ENCODE measurements around the gene PRR16.

The PRR16 gene

DNA sequence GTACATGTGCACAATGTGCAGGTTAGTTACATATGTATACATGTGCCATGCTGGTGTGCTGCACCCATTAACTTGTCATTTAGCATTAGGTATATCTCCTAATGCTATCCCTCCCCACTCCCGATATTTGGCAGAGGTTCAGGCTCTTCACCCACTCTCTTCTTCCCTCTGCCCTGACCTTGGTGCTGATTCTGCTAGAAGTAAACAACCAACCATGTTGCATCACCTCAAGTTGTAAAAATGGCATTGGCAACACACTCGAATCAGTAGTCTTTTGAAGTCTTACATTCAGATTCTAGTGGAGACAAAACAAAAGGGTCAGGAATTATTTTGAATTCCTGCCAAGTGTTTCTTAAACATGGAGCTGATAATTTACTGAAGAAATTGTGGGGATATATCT lies 40.0 kb downstream of the PRR16 start:
- H3K27me3 ChIP-seq (ENCODE audit: insufficient read depth, poor library complexity, severe bottlenecking) = no peaks in the 10 kb centered on the region
- no peaks in the 10 kb centered on the region for H3K9me3 ChIP-seq (ENCODE audit: severe bottlenecking)
- H3K36me3 ChIP-seq (ENCODE audit: low read depth) = no peaks in the 10 kb centered on the region
- no peak overlapping the region for H3K4me3 ChIP-seq (ENCODE audit: severe bottlenecking)
- DNase-seq (ENCODE audit: low spot score) = no peak
- no peak overlapping the region for H3K27ac ChIP-seq (ENCODE audit: poor library complexity, severe bottlenecking)
- TF ChIP-seq, protein P1, sequence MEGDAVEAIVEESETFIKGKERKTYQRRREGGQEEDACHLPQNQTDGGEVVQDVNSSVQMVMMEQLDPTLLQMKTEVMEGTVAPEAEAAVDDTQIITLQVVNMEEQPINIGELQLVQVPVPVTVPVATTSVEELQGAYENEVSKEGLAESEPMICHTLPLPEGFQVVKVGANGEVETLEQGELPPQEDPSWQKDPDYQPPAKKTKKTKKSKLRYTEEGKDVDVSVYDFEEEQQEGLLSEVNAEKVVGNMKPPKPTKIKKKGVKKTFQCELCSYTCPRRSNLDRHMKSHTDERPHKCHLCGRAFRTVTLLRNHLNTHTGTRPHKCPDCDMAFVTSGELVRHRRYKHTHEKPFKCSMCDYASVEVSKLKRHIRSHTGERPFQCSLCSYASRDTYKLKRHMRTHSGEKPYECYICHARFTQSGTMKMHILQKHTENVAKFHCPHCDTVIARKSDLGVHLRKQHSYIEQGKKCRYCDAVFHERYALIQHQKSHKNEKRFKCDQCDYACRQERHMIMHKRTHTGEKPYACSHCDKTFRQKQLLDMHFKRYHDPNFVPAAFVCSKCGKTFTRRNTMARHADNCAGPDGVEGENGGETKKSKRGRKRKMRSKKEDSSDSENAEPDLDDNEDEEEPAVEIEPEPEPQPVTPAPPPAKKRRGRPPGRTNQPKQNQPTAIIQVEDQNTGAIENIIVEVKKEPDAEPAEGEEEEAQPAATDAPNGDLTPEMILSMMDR (IDR thresholded peaks at IDR 0.05; ENCODE audit: poor library complexity, severe bottlenecking) = no peak
- H3K4me1 ChIP-seq (ENCODE audit: insufficient read depth, poor library complexity, severe bottlenecking) = no peaks in the 10 kb centered on the region
- no peak for ATAC-seq (ENCODE audit: low read depth)

DNA sequence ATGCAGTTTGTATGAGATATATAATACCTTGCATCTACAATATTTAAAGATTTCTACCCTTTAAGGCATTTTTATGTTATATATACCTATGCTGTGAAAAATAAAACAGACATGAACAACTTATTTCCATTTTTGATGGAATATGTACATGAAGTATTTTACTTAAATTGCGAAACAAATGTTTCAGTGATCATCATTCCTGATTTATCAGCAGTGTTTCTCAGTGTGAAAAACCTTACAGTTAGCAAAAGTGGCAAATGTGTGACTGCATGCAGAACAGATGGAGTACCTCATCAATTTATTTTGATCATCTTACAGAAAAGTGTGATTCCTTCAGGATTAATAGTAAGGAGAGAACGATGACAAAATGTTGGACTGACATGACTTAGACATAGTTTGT lies 43.1 kb downstream of the PRR16 start:
- no peak for ATAC-seq (ENCODE audit: low read depth)
- Histone ChIP-seq H3K4me3 (ENCODE audit: severe bottlenecking) (no peak overlapping the region), H3K36me3 (ENCODE audit: low read depth) (no peaks in the 10 kb centered on the region), H3K27ac (ENCODE audit: poor library complexity, severe bottlenecking) (no peak overlapping the region), H3K4me1 (ENCODE audit: insufficient read depth, poor library complexity, severe bottlenecking) (no peaks in the 10 kb centered on the region), H3K9me3 (ENCODE audit: severe bottlenecking) (no peaks in the 10 kb centered on the region), H3K27me3 (ENCODE audit: insufficient read depth, poor library complexity, severe bottlenecking) (no peaks in the 10 kb centered on the region)
- TF ChIP-seq, protein P1 (IDR thresholded peaks at IDR 0.05; ENCODE audit: poor library complexity, severe bottlenecking) = no peak
- no peak for DNase-seq (ENCODE audit: low spot score)

GRCh38 chr5:120507800-120508463 lies 43.8 kb downstream of the PRR16 start:
- TF ChIP-seq, protein P1 (IDR thresholded peaks at IDR 0.05; ENCODE audit: poor library complexity, severe bottlenecking) = no peak

DNA sequence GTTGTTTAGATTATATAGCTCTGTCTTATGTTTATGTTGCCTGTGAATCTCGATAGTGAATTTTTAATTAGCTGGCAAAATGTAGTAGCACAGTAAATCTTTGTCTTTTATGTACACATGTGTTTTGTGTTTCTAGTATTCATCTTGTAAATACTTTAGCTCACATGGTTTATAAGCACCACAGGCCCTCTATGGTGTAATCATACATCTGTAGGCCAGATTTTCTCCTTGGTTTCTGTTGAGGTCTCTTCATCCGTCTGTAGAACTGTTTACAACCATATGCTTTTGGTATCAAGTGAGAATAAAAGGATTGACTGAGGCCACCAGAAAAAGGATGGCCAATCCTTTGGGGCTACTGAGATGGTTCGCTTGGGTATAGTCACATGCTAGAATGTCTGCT lies 45.0 kb downstream of the PRR16 start:
- ATAC-seq (ENCODE audit: low read depth) (no peak), DNase-seq (ENCODE audit: low spot score) (no peak)
- Histone ChIP-seq H3K36me3 (ENCODE audit: low read depth) (no peaks in the 10 kb centered on the region), H3K9me3 (ENCODE audit: severe bottlenecking) (no peaks in the 10 kb centered on the region), H3K27me3 (ENCODE audit: insufficient read depth, poor library complexity, severe bottlenecking) (no peaks in the 10 kb centered on the region), H3K4me1 (ENCODE audit: insufficient read depth, poor library complexity, severe bottlenecking) (no peaks in the 10 kb centered on the region), H3K27ac (ENCODE audit: poor library complexity, severe bottlenecking) (no peak overlapping the region), H3K4me3 (ENCODE audit: severe bottlenecking) (no peak overlapping the region)
- TF ChIP-seq, protein P1 (IDR thresholded peaks at IDR 0.05; ENCODE audit: poor library complexity, severe bottlenecking) = no peak

More at GRCh38 chr5:120507800-120508463, 43.8 kb downstream of the PRR16 start:
- no peaks in the 10 kb centered on the region for H3K36me3 ChIP-seq (ENCODE audit: low read depth)
- no peak overlapping the region for H3K27ac ChIP-seq (ENCODE audit: poor library complexity, severe bottlenecking)
- no peaks in the 10 kb centered on the region for H3K9me3 ChIP-seq (ENCODE audit: severe bottlenecking)
- ATAC-seq (ENCODE audit: low read depth) (no peak), DNase-seq (ENCODE audit: low spot score) (no peak)
- H3K4me3 ChIP-seq (ENCODE audit: severe bottlenecking) = no peak overlapping the region
- no peaks in the 10 kb centered on the region for H3K4me1 ChIP-seq (ENCODE audit: insufficient read depth, poor library complexity, severe bottlenecking)
- no peaks in the 10 kb centered on the region for H3K27me3 ChIP-seq (ENCODE audit: insufficient read depth, poor library complexity, severe bottlenecking)

GRCh38 chr5:120510098-120510637 lies 46.1 kb downstream of the PRR16 start:
- Histone ChIP-seq H3K27ac (ENCODE audit: poor library complexity, severe bottlenecking) (no peak overlapping the region), H3K4me3 (ENCODE audit: severe bottlenecking) (no peak overlapping the region), H3K9me3 (ENCODE audit: severe bottlenecking) (no peaks in the 10 kb centered on the region), H3K36me3 (ENCODE audit: low read depth) (no peaks in the 10 kb centered on the region), H3K27me3 (ENCODE audit: insufficient read depth, poor library complexity, severe bottlenecking) (no peaks in the 10 kb centered on the region), H3K4me1 (ENCODE audit: insufficient read depth, poor library complexity, severe bottlenecking) (no peaks in the 10 kb centered on the region)
- ATAC-seq (ENCODE audit: low read depth) (no peak), DNase-seq (ENCODE audit: low spot score) (no peak)
- TF ChIP-seq, protein P1 (IDR thresholded peaks at IDR 0.05; ENCODE audit: poor library complexity, severe bottlenecking) = no peak

Measured in RWPE2 (cell line).